Middle frontal gyrus (tissue), 1 donor: ENCODE measurements around the gene MAPK7.
A peak's percentile ranks its signal among the peaks of the same experiment; 100 is the strongest.

Experiments used
- DNase-seq: peaks from one replicate; pipeline ENCODE4 v3.0.0-alpha.2; 2015; ENCODE audit warnings: low spot score; ENCODE audit errors: extremely low spot score

The MAPK7 gene

GRCh38 chr17:19379361-19380065, 1.2 kb downstream of the MAPK7 start:
- DNase-seq = no peak

GRCh38 chr17:19380481-19381301, 2.4 kb downstream of the MAPK7 start:
- no peak for DNase-seq

GRCh38 chr17:19381361-19381740, 3.1 kb downstream of the MAPK7 start:
- DNase-seq = no peak

- no peak for DNase-seq
Observed at GRCh38 chr17:19381741-19382444, 3.6 kb downstream of the MAPK7 start.

- DNase-seq = no peak
Observed at GRCh38 chr17:19382531-19383444, 4.5 kb downstream of the MAPK7 start.

GRCh38 chr17:19383681-19384470, 5.6 kb downstream of the MAPK7 start:
- no peak for DNase-seq

- peak; percentile 62 for DNase-seq
Observed at GRCh38 chr17:19384723-19385391, 6.6 kb downstream of the MAPK7 start.

GRCh38 chr17:19385521-19385983, 7.3 kb downstream of the MAPK7 start:
- DNase-seq = no peak

GRCh38 chr17:19386051-19386929, 8.0 kb downstream of the MAPK7 start:
- no peak for DNase-seq

- DNase-seq = no peak
Observed at GRCh38 chr17:19386974-19387920, 8.9 kb downstream of the MAPK7 start, which contains the start of gene MFAP4. Gene MFAP4 (minus strand): TSS chr17:19387190. CDS start chr17:19387155, 35 bp downstream.

GRCh38 chr17:19387921-19388521, 9.7 kb downstream of the MAPK7 start:
- no peak for DNase-seq

GRCh38 chr17:19388791-19389785, 10.8 kb downstream of the MAPK7 start:
- no peak for DNase-seq

GRCh38 chr17:19390951-19391350, 12.7 kb downstream of the MAPK7 start:
- DNase-seq = no peak

- DNase-seq = no peak
Observed at GRCh38 chr17:19391432-19391831, 13.1 kb downstream of the MAPK7 start.

- DNase-seq = no peak
Observed at GRCh38 chr17:19392303-19392702, 14.0 kb downstream of the MAPK7 start.

- no peak for DNase-seq
Observed at GRCh38 chr17:19397556-19398041, 19.3 kb downstream of the MAPK7 start.
